HTR-8/SVneo (cell line): Measurements from ENCODE around the gene CPSF7.
"Not testable (repeated sequence)": the region's sequence is repeated elsewhere in the genome, so short reads cannot be mapped to it uniquely, and the experiment has no call there.

Experiments used
- DNase-seq: peaks from one replicate; pipeline ENCODE4 v3.0.0; 2011; ENCODE audit warnings: low spot score, mixed read lengths; ENCODE audit not compliant: insufficient read length
- FAIRE-seq: peaks from 2 replicates; lab custom pipeline; 2011; peaks lifted over from hg19 to GRCh38; lab: Jason Lieb, UNC

CPSF7 gene

GRCh38 chr11:61392981-61393595, 36.7 kb downstream of the CPSF7 start:
- DNase-seq (peak; percentile 35), FAIRE-seq (no peak)

DNA sequence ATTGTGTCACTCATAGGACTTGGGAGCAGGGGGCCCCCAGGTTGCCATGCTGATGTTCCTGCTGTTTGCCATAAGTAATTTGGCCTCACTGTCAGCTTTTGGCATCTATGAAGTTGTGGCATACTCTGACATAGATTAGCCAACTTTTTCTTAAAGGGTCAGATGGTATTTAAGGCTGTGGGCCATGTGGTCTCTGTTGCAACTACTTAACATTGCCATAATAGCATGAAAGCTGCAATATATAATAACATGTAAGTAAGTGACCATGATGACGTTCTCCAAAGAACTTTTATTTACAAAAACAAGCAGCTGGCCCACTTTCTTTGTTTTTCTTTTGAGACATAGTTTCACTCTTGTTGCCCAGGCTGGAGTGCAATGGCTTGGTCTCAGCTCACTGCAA, 39.6 kb downstream of the CPSF7 start:
- DNase-seq, result no peak
- no peak for FAIRE-seq

DNA sequence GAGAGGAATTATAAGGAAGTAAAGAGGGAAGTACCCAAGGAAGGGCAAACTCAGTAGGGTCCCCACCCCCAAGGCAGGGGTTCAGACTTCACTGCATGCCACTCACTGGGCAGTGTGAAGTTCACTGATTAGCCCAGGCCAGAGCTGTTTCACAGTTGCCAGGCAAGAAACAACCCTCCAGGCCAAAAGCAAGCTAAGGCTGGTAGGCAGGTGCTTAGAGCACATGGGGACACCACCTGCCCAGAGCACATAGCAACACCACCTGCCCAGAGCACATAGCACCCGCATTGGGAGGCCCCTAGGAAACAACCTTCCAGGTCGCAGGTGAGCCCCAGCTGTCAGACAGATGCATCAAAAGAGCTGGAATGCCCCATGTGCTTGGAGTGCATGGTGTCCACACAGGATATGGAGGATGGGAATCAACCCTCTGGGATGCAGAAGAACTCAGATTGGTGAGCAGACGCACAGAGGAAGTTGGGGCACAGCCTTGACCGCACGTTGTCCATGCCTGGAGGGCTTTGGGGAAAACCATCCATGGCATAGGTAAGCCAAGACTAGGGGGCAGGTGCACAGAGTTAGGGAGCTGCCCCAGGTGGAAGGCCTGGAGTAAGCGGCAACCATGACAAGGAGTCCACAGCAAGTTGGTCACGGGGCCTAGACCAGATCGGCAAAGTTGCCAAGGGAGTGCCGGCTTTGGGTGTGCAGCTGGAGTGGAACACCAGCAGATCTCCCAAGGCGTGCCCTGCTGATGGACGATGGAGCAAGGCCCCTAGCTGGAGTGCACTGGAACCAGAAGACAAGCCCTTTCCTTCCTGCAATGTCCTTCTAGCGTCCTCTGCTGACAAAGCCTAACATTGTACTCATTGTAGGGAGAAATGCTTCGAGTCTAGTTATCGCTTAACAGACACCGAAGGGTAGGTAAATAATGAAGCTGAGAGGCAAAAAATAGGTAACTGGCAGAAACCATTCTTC, 45.2 kb downstream of the CPSF7 start:
- FAIRE-seq (no peak), DNase-seq (no peak)

DNA sequence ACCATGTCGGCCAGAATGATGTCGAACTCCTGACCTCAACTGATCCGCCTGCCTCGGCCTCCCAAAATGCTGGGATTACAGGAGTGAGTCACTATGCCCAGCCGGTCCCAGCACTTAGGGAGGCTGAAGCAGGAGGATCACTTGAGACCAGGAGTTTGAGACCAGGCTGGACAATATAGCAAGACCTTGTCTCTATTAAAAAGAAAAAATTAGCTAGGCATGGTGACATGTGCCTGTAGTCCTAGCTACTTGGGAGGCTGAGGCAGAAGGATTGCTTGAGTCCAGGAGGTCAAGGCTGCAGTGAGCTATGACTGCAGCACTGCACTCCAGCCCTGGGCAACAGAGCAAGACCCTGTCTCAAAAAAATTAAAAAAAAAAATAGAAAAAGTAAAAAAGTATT, 45.9 kb downstream of the CPSF7 start:
- DNase-seq, FAIRE-seq: not testable (repeated sequence)

- FAIRE-seq (no peak), DNase-seq (no peak)
Observed at GRCh38 chr11:61380884-61381283, 48.9 kb downstream of the CPSF7 start.

GRCh38 chr11:61378713-61379313, 51.0 kb downstream of the CPSF7 start:
- FAIRE-seq, result no peak
- peak; percentile 67 for DNase-seq

- no peak for DNase-seq
- no peak for FAIRE-seq
Observed at GRCh38 chr11:61377461-61378160, 52.2 kb downstream of the CPSF7 start.

DNA sequence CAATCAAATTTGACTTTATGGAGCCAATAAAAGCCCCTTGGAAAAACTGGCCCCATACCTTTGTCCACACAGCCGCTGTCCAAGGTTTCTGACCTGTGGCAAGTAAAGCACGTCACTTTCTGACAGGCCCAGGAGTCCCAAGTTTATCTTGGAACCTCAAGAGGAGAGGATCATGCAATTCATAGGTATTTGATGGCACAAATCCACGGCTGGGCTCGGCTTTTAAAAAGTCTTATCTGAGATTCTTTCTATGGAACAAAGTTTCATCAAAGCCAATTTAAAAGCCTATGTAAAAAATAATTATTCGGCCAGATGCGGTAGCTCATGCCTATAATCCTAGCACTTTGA, 54.0 kb downstream of the CPSF7 start:
- FAIRE-seq, result no peak
- DNase-seq, result no peak

- DNase-seq (no peak), FAIRE-seq (no peak)
Observed at GRCh38 chr11:61372659-61373420, 56.9 kb downstream of the CPSF7 start.

DNA sequence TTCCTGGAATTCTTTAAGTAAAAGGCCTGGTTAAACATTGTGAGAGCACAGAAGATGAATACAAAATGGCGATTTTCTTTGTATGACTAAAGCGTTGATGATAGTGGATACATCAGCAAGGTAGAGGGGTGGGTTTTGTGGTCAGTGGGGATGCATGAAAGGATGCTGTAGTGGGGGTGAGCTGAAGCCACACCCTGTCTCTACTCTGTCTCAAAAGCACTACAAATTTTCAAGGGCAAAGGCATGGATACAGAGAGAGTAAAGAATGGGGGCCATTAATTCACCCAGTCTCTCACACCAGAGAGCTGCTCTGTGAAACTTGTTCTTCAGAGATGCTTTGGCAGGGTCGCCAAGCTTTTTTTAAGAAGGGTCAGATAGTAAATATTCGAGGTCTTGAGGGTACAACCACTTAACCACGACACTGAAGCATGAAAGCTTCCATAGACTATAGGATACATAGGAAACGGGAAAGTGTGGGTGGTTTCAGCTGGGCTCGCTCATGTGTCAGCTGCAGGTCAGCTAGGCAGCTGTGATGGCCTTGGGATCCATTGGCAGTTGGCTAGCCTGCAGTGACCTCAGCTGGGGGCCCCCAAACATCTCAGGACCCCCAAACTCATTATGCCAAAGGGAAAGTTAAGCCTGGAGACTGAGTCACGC, 59.3 kb downstream of the CPSF7 start:
- DNase-seq, result no peak
- FAIRE-seq, result no peak

GRCh38 chr11:61369372-61370348, 60.1 kb downstream of the CPSF7 start:
- DNase-seq, result no peak
- FAIRE-seq, result no peak

- DNase-seq, result no peak
- FAIRE-seq, result no peak
Observed at GRCh38 chr11:61368646-61369045, 61.1 kb downstream of the CPSF7 start.

- no peak for DNase-seq
- FAIRE-seq, result no peak
Observed at GRCh38 chr11:61367406-61367805, 62.4 kb downstream of the CPSF7 start.

DNA sequence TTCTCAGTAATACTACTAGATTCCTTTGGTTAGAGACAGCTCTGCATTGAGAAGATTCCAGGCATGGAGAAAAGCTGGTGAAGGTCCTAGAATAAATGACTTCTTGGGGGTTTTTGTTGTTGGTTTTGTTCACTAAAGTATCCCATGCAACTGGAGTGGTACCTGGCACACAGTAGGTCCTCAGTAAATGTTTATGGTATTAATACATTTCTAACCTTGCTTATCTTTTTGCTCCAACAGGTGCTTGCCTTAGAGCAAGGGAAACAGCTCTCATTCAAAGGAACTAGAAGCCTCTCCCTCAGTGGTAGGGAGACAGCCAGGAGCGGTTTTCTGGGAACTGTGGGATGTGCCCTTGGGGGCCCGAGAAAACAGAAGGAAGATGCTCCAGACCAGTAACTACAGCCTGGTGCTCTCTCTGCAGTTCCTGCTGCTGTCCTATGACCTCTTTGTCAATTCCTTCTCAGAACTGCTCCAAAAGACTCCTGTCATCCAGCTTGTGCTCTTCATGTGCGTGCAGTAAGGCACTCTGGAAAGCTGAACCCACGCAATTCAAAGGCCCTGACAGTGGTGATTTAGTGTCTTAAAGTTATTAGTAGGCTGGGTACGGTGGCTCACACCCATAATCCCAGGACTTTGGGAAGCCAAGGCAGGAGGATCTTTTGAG, 65.6 kb downstream of the CPSF7 start:
- DNase-seq, result no peak
- FAIRE-seq, result no peak

DNA sequence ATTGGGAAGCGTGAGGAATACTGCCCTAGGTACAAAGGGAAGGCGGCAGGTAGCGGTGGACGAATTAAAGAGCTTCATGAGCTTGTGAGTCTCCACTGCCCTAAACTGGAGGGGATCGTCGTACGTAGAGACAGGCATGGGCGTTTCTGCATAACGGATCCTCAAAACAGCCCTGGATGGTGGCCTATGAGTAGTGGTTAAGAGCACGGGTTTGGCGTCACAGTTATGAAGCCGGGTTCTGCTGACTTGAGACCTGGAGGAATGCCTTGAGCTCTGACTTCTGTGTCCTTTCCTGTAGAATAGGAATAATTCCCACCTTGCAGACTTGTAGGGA, 67.3 kb downstream of the CPSF7 start:
- DNase-seq, result peak; percentile 26
- no peak for FAIRE-seq

GRCh38 chr11:61361741-61362541, 67.8 kb downstream of the CPSF7 start, which contains the start of the genes CYB561A3 and TMEM138:
Gene CYB561A3 (minus strand): TSS chr11:61361882. CDS start chr11:61356713, 5,169 bp downstream.
Gene TMEM138 (plus strand): TSS chr11:61362374. CDS start chr11:61364391, 2,017 bp downstream.
- DNase-seq (peak; percentile 93), FAIRE-seq (no peak)

- FAIRE-seq (no peak), DNase-seq (no peak)
Observed at GRCh38 chr11:61361237-61361740, 68.5 kb downstream of the CPSF7 start.
